ENCODE data around the gene PANX1.

The PANX1 gene

DNA sequence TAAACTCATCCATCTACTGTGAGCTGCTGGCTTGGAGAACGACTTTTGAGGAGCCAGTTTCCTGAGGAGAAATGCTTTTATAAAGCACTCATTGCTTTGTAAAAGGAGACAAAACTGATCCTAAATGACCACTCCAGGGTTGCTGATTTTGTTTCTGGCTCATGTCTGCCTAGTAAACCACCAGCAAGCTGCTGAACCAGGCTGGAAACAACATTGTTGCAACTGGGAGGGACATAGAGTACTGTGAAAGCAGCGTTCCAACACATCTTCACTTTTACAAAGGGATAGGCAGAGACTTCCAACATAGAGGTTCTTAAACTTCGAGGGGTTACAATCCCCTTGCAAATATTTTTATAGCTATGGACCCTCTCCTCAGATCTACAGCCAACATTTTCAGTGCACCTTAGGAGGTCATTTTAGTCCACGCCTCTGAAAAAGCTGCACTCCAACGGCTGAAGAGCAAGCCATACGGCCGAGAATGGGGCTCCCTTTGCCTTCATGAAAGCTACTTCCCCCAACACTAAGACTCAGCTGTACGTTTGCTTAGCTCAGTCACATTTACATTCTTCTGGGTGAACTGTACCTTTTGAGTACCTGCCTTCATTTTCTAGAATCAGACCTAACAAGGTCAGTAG lies 54.7 kb downstream of the PANX1 start:
- no peak for DNase-seq (ENCODE audit: insufficient read length, low spot score)
- no peak for FAIRE-seq

GRCh38 chr11:94183886-94184264 lies 55.2 kb downstream of the PANX1 start:
- DNase-seq (ENCODE audit: insufficient read length, low spot score), result peak; percentile 8
- peak; percentile 90 for FAIRE-seq

GRCh38 chr11:94184362-94184761 lies 55.7 kb downstream of the PANX1 start:
- FAIRE-seq (no peak), DNase-seq (ENCODE audit: insufficient read length, low spot score) (no peak)

DNA sequence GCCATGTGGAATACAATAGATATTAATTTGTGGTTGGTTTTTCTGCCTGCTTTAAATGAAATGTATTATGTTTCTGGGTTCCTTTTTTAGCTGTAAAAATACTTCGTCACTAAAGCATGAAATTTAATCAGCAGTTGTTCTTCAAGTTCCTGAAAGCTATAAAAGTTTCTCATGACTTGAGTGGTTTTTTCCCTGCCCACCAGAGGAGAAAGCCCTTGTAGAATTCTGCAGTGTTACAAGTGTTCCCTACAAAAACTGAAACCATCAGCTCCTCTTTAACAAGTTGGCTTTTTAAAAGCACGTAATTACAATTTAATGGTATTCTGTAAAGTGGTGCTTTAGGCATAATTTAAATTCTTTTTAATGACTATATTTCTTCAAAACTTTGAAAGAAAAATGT lies 56.2 kb downstream of the PANX1 start:
- DNase-seq (ENCODE audit: insufficient read length, low spot score) (no peak), FAIRE-seq (no peak)

DNA sequence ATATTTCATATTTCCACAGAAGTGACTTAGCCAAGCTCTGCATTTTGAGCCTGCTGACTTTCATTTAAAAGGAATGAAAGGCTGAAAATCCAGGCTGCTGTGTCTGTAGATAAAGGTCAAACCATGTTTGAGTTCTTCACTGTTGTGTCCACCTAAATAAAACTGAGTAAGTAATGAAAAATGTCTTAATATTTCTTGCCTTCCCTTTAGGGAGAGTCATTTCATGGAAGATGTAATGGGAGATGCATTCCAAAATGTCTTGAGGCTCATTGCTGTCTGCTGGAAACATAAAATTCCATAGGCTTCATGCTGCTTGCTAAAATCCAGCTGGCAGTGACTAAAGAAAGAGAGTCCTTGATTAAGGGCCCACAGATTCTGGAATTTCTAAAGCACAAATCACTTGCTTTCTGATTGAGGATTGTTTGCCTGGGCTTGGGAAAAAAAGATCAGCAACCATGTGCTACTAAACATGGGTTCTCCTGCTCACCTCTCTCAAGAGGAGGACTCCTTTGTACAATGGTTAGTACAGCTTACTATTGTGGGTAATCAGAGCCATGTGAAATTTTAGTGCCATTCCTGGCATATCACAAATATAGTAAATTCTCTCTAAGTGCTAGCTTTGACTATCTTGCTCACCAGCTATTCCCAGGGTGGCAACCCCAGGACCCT lies 56.9 kb downstream of the PANX1 start:
- no peak for DNase-seq (ENCODE audit: insufficient read length, low spot score)
- FAIRE-seq, result no peak

GRCh38 chr11:94186342-94187203 lies 57.9 kb downstream of the PANX1 start:
- no peak for DNase-seq (ENCODE audit: insufficient read length, low spot score)
- FAIRE-seq, result no peak

- no peak for DNase-seq (ENCODE audit: insufficient read length, low spot score)
- FAIRE-seq, result no peak
Observed at GRCh38 chr11:94193288-94193687, 64.6 kb downstream of the PANX1 start.

DNA sequence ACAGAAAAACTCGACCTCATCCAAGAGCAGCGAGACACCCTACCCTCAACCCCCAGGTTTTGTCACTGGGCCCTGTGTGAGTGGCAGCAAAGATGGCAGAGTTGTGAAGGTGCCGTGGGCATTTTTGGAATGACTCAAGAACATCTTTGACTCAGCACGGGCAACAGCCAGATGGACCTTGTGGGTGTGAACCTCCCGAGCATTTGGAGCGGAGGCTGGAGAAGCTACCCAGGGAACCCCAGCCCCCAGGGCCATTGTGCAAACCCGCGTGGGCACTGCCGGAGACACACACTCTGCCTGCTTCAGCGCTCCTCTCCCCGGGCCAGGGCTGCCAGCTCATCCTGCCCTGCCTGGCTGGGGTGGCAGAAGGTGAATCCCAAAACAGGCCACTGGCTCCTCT lies 66.1 kb downstream of the PANX1 start:
- DNase-seq (ENCODE audit: insufficient read length, low spot score) (no peak), FAIRE-seq (no peak)

- FAIRE-seq, result no peak
- DNase-seq (ENCODE audit: insufficient read length, low spot score), result no peak
Observed at GRCh38 chr11:94196363-94196762, 67.7 kb downstream of the PANX1 start.

GRCh38 chr11:94198718-94199117 lies 70.1 kb downstream of the PANX1 start:
- DNase-seq (ENCODE audit: insufficient read length, low spot score), result no peak
- no peak for FAIRE-seq

DNA sequence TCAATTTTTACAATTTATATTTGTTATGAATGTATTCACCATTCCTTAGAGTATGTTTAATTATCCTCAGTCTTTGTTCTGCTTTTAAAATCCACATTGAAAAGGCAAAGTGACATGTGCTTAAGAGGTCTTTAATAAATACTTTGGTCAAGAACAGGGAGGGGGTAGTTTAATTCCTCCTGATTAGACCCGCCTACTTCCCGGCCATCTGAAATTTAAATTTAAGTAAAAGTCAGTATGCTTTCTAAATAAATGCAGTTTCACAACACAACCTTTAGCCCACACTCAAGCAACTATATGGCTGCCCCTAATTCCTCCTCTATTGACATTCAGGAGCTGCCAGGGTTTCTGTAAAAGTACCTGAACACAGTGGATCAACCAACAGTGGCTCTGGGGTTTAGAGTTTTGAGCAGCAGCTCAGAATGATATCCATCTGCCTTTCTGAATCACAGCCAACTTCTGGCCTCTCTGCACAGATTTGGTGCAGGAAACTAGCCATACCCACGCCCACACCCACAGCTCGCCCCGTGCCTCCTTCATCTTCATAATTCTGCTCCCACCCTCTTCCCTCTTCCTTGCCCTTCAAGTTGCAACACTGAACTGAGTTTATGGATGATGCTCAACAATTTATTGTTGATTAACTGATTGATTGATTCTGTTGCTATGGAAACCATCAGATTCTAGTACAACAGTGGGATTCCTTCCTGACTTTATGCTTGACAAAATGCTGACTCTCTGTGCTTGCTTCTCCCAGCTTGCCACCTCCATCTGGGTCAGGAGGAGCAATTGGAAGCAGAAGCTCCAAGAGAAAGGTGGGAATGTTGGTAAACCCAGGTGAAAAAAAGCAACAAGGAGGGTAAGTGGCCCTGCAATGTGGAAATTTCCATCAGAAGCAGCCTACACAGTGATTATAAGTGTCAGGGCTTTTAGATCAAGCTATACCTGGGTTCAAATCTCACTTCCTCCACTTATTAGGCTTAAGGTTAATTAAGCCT lies 70.8 kb downstream of the PANX1 start:
- no peak for DNase-seq (ENCODE audit: insufficient read length, low spot score)
- FAIRE-seq, result no peak

DNA sequence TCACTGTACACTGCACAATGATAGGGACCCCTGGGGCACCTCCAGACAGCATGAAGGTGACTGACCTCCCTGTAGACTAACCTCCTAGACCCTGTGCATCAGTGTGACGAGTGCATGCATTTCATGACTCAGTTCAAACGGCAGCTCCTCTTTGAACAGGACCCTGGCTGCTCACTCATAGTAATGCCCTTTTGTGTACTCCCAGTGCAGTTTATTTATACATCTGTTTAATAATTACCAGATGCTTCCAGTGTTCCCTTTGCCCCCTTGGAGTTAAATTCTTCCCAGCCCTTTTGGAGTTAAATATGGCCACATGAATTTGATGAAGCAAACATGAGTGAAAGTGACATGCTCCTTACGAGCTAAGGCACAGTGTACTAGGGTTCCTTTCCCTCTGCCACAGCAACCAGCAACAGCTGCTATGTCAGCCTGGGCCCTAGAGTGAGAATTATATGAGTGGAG lies 72.4 kb downstream of the PANX1 start:
- FAIRE-seq (no peak), DNase-seq (ENCODE audit: insufficient read length, low spot score) (no peak)

GRCh38 chr11:94203070-94203469 lies 74.4 kb downstream of the PANX1 start:
- no peak for FAIRE-seq

DNA sequence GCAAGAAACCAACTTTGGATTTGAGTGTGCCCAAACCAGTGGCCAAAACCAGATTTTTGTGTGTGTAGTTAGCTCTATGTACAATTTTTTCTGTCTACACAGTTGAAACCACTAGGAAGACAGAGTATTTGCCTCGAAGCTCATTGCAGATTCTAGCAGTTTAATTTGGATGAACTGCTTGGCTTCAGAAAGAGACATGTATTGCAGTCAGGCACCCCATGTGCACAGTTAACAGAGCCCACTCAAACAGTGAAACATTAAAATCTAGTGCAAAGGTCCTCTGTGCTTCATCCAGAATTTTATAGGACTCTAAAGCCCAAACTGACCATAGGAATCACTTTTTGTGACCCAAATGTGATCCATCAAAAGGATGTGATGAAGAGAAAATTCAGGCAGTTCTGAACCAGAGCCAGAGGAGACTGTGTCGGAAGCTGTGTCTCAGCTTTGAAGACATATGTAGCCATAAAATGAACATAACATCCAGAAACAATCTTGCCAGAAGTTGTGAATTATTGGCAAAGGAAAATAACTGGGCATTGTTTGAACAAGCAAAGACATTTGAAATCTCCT lies 82.7 kb downstream of the PANX1 start:
- DNase-seq (ENCODE audit: insufficient read length, low spot score) (no peak), FAIRE-seq (no peak)

More at GRCh38 chr11:94203070-94203469, 74.4 kb downstream of the PANX1 start:
- DNase-seq (ENCODE audit: insufficient read length, low spot score), result no peak

GRCh38 chr11:94212898-94213297 lies 84.3 kb downstream of the PANX1 start:
- no peak for DNase-seq (ENCODE audit: insufficient read length, low spot score)
- FAIRE-seq, result no peak

- no peak for DNase-seq (ENCODE audit: insufficient read length, low spot score)
Observed at GRCh38 chr11:94217705-94218104, 89.1 kb downstream of the PANX1 start.

GRCh38 chr11:94218372-94218771 lies 89.7 kb downstream of the PANX1 start:
- FAIRE-seq (no peak), DNase-seq (ENCODE audit: insufficient read length, low spot score) (no peak)

More at GRCh38 chr11:94217705-94218104, 89.1 kb downstream of the PANX1 start:
- FAIRE-seq, result no peak

GRCh38 chr11:94219771-94220170 lies 91.1 kb downstream of the PANX1 start:
- no peak for DNase-seq (ENCODE audit: insufficient read length, low spot score)
- FAIRE-seq, result no peak

- DNase-seq (ENCODE audit: insufficient read length, low spot score) (no peak), FAIRE-seq (no peak)
Observed at GRCh38 chr11:94224078-94224477, 95.4 kb downstream of the PANX1 start.
